ENCODE results near the gene ABO.

DNA sequence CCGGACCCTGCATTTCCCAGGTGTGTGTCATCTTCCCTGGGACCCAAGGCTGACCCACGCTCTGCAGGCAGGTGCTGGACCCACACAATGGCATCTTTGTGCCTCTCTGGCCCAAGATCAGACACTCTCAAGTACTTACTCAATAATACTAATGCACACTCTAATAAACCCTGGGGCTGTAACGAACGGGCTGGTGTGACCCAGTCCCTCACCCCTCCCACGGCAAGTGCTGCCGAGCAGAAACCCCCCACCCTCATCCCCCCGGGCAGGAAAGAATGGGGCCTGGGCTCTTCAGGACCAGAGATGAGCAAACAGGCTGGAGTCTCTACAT, 64.8 kb downstream of the ABO start:
- TF ChIP-seq, protein P1, sequence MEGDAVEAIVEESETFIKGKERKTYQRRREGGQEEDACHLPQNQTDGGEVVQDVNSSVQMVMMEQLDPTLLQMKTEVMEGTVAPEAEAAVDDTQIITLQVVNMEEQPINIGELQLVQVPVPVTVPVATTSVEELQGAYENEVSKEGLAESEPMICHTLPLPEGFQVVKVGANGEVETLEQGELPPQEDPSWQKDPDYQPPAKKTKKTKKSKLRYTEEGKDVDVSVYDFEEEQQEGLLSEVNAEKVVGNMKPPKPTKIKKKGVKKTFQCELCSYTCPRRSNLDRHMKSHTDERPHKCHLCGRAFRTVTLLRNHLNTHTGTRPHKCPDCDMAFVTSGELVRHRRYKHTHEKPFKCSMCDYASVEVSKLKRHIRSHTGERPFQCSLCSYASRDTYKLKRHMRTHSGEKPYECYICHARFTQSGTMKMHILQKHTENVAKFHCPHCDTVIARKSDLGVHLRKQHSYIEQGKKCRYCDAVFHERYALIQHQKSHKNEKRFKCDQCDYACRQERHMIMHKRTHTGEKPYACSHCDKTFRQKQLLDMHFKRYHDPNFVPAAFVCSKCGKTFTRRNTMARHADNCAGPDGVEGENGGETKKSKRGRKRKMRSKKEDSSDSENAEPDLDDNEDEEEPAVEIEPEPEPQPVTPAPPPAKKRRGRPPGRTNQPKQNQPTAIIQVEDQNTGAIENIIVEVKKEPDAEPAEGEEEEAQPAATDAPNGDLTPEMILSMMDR (IDR thresholded peaks at IDR 0.05): no peak
- no peak for TF ChIP-seq POLR2A (IDR thresholded peaks at IDR 0.05)
